H9 (cell line): ENCODE measurements around the gene TPBGL. TPM values are rescaled to one million over a fixed set of nuclear protein-coding genes. Genes with fewer than 3 reads are reported as not detected.

Experiments
- DNase-seq: peaks from one replicate; pipeline ENCODE4 v3.0.0-alpha.2; 2017
- H2AFZ ChIP-seq: one replicate; pipeline ENCODE4 v1.6.1; 2013; ENCODE audit warnings: mild to moderate bottlenecking, low read length, control low read depth, moderate library complexity
- H2AK5ac ChIP-seq: 2 replicates; pipeline ENCODE4 v1.6.1; 2013; ENCODE audit warnings: low read length, control low read depth, mixed read lengths; ENCODE audit not compliant: insufficient read length
- H2BK120ac ChIP-seq: one replicate; pipeline ENCODE4 v1.6.1; 2013; ENCODE audit warnings: low read depth, mild to moderate bottlenecking, low read length, control low read depth, inconsistent platforms; ENCODE audit not compliant: poor library complexity, severe bottlenecking
- H2BK12ac ChIP-seq: 2 replicates; pipeline ENCODE4 v1.6.1; 2013; ENCODE audit warnings: low read length, control low read depth, mixed read lengths, low read depth; ENCODE audit not compliant: insufficient read length
- H2BK15ac ChIP-seq: 2 replicates; pipeline ENCODE4 v1.6.1; 2013; ENCODE audit warnings: low read depth, low read length, control low read depth
- H2BK20ac ChIP-seq: one replicate; pipeline ENCODE4 v1.6.1; 2013; ENCODE audit warnings: low read depth, mild to moderate bottlenecking, low read length, control low read depth, inconsistent platforms; ENCODE audit not compliant: poor library complexity, severe bottlenecking
- H2BK5ac ChIP-seq: 2 replicates; pipeline ENCODE4 v1.6.1; 2013; ENCODE audit warnings: low read length, control low read depth, mixed read lengths; ENCODE audit not compliant: insufficient read length
- H3K14ac ChIP-seq: 2 replicates; pipeline ENCODE4 v1.6.1; 2013; ENCODE audit warnings: low read length, control low read depth; ENCODE audit not compliant: insufficient read depth
- H3K18ac ChIP-seq: 2 replicates; pipeline ENCODE4 v1.6.1; 2013; ENCODE audit warnings: low read depth, mild to moderate bottlenecking, mixed read lengths, low read length, control low read depth; ENCODE audit not compliant: insufficient read length
- H3K23ac ChIP-seq: 2 replicates; pipeline ENCODE4 v1.6.1; 2013; ENCODE audit warnings: low read length, control low read depth, mixed read lengths, low read depth; ENCODE audit not compliant: insufficient read length
- H3K23me2 ChIP-seq: 2 replicates; pipeline ENCODE4 v1.6.1; 2013; ENCODE audit warnings: low read depth, mild to moderate bottlenecking, mixed read lengths, low read length, control low read depth; ENCODE audit not compliant: insufficient read length, poor library complexity, severe bottlenecking
- H3K27ac ChIP-seq: 2 replicates; pipeline ENCODE4 v1.5.1; 2013; ENCODE audit warnings: low read length, control low read depth, mixed read lengths, low read depth; ENCODE audit not compliant: insufficient read length
- H3K27me3 ChIP-seq: 2 replicates; pipeline ENCODE4 v1.6.1; 2013; ENCODE audit warnings: low read length, control low read depth, inconsistent platforms; ENCODE audit not compliant: insufficient read depth
- H3K4ac ChIP-seq: 2 replicates; pipeline ENCODE4 v1.6.1; 2013; ENCODE audit warnings: low read depth, mild to moderate bottlenecking, control low read depth, inconsistent platforms, low read length, moderate library complexity
- H3K4me1 ChIP-seq: 2 replicates; pipeline ENCODE4 v1.6.1; 2013; ENCODE audit warnings: low read length, control low read depth, inconsistent platforms; ENCODE audit not compliant: insufficient read depth
- H3K4me2 ChIP-seq: 2 replicates; pipeline ENCODE4 v1.6.1; 2013; ENCODE audit warnings: low read length, control low read depth, mixed read lengths; ENCODE audit not compliant: insufficient read length, insufficient read depth
- H3K56ac ChIP-seq: 2 replicates; pipeline ENCODE4 v1.6.1; 2013; ENCODE audit warnings: low read depth, mild to moderate bottlenecking, mixed read lengths, low read length, control low read depth; ENCODE audit not compliant: insufficient read length
- H3K79me1 ChIP-seq: 2 replicates; pipeline ENCODE4 v1.6.1; 2013; ENCODE audit warnings: low read depth, mild to moderate bottlenecking, moderate library complexity, low read length, control low read depth, inconsistent platforms; ENCODE audit not compliant: insufficient read depth, poor library complexity, severe bottlenecking
- H3K79me2 ChIP-seq: 2 replicates; pipeline ENCODE4 v1.6.1; 2013; ENCODE audit warnings: low read length, control low read depth, inconsistent platforms; ENCODE audit not compliant: insufficient read depth
- H3K9ac ChIP-seq: 2 replicates; pipeline ENCODE4 v1.6.1; 2013; ENCODE audit warnings: low read length, control low read depth, mixed read lengths; ENCODE audit not compliant: insufficient read length; ENCODE audit errors: extremely low read depth
- H3K9me3 ChIP-seq: one replicate; pipeline ENCODE4 v1.6.1; 2013; ENCODE audit warnings: low read depth, low read length, inconsistent platforms; ENCODE audit not compliant: control insufficient read depth
- H3T11ph ChIP-seq: one replicate; pipeline ENCODE4 v1.6.1; 2013; ENCODE audit warnings: mild to moderate bottlenecking, low read length, control low read depth, inconsistent platforms
- H4K20me1 ChIP-seq: one replicate; pipeline ENCODE4 v1.6.1; 2013; ENCODE audit not compliant: control insufficient read depth, insufficient read length, insufficient read depth
- H4K5ac ChIP-seq: 2 replicates; pipeline ENCODE4 v1.6.1; 2013; ENCODE audit warnings: low read depth, mild to moderate bottlenecking, mixed read lengths, low read length, control low read depth; ENCODE audit not compliant: insufficient read length
- H4K8ac ChIP-seq: replicated peaks from 2 replicates; pipeline ENCODE4 v1.6.1; 2013; ENCODE audit warnings: low read length, control low read depth, mixed read lengths, low read depth; ENCODE audit not compliant: insufficient read length
- H4K91ac ChIP-seq: 2 replicates; pipeline ENCODE4 v1.6.1; 2013; ENCODE audit warnings: low read depth, mild to moderate bottlenecking, moderate library complexity, mixed read lengths, low read length, control low read depth; ENCODE audit not compliant: insufficient read length
- H3K27ac Mint-ChIP-seq, 3 experiments: 2 replicates in 2 of 3; 3 replicates in 1 of 3; pipeline ENCODE4 v1.8.0; 2020 to 2021; ENCODE audit warnings: mixed read lengths in 3 of 3, mild to moderate bottlenecking in 1 of 3, moderate library complexity in 1 of 3
- H3K27me3 Mint-ChIP-seq: 2 replicates; pipeline ENCODE4 v1.8.0; 2021; ENCODE audit warnings: low read depth, mild to moderate bottlenecking, moderate library complexity, mixed read lengths
- H3K36me3 Mint-ChIP-seq, 3 experiments: 2 replicates in 2 of 3; 3 replicates in 1 of 3; pipeline ENCODE4 v1.8.0; 2020 to 2021; ENCODE audit warnings: low read depth in 3 of 3, mixed read lengths in 3 of 3; ENCODE audit not compliant: insufficient read depth in 1 of 3
- H3K4me1 Mint-ChIP-seq, 2 experiments: 2 replicates each; pipeline ENCODE4 v1.8.0; 2020; ENCODE audit warnings: mixed read lengths in 2 of 2
- H3K4me3 Mint-ChIP-seq, 2 experiments: 2 replicates in 1 of 2; 3 replicates in 1 of 2; pipeline ENCODE4 v1.8.0; 2020 to 2021; ENCODE audit warnings: mild to moderate bottlenecking in 2 of 2, mixed read lengths in 2 of 2, moderate library complexity in 1 of 2
- H3K9me3 Mint-ChIP-seq, 2 experiments: 2 replicates in 1 of 2; 3 replicates in 1 of 2; pipeline ENCODE4 v1.8.0; 2020; ENCODE audit warnings: mild to moderate bottlenecking in 2 of 2, mixed read lengths in 2 of 2, moderate library complexity in 1 of 2
- WGBS: extraction: QIAGEN DNeasy Blood & Tissue Kit; methylation state at CpG from one replicate; pipeline ENCODE4 v1.1.7; 2013; ENCODE audit warnings: missing lambda C conversion rate, low lambda C conversion rate, mixed read lengths; ENCODE audit not compliant: insufficient read length; ENCODE audit errors: extremely low coverage; 5-methylcytosine and 5-hydroxymethylcytosine counted together
- total RNA-seq: library from RNA; stranded (reverse); gene quantifications from 2 replicates; pipeline ENCODE4 v1.2.1, GENCODE V29; 2021
- TF ChIP-seq, protein P1 (sequence below): fragments of 200-600 bp; sonication (generic); conservative IDR thresholded peaks from 3 replicates; pipeline ENCODE4 v1.8.0; 2021; ENCODE audit warnings: antibody characterized with exemption, mild to moderate bottlenecking

The TPBGL gene
- total RNA-seq, 1 experiment from 2014 or later, result 0.61 TPM

DNA sequence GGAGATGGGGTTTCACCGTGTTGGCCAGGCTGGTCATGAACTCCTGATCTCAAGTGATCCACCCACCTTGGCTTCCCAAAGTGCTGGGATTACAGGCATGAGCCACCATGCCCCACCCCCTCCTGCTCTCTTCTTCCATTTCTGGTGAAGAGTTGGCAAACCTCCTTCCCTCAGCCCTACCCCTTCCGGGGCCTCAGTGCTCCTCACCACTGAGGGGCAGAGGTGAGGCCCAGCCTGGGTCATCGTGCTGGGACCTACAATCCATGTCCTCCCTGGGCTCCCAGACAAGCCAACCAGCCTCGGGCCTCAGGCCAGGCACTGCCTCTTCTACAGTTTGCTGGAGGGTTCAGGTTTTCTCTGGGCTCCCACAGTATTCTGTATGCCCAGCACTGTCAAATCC is 14.8 kb upstream of the TPBGL start:
- no CpG with 5 or more reads among the region's 4 CpGs for WGBS
- H3K9me3 Mint-ChIP-seq, result no peaks in the 10 kb centered on the region
- Histone ChIP-seq H4K20me1 (no peaks in the 10 kb centered on the region), H3K9ac (no peak overlapping the region), H3K9me3 (no peaks in the 10 kb centered on the region), H3K4me2 (no peak overlapping the region), H4K91ac (no peak overlapping the region), H3K4me1 (no peaks in the 10 kb centered on the region; the same call in 1 of the 2 replicates), H2BK12ac (no peak overlapping the region), H3K4ac (no peak overlapping the region), H2BK20ac (no peak overlapping the region), H3K79me2 (no peaks in the 10 kb centered on the region), H3K23ac (no peak overlapping the region), H3K79me1 (no peaks in the 10 kb centered on the region), H2AK5ac (no peak overlapping the region), H2BK15ac (no peak overlapping the region), H3K27ac (no peak overlapping the region), H3T11ph (no peak overlapping the region), H2AFZ (no peak overlapping the region), H3K56ac (no peak overlapping the region), H2BK120ac (no peak overlapping the region), H3K23me2 (no peaks in the 10 kb centered on the region), H2BK5ac (no peak overlapping the region), H3K18ac (no peak overlapping the region), H3K14ac (no peak overlapping the region), H3K27me3 (no peaks in the 10 kb centered on the region; the same call in 1 of the 2 replicates), H4K8ac (no peak overlapping the region), H4K5ac (no peak overlapping the region)
- no peak overlapping the region for H3K4me3 Mint-ChIP-seq
- DNase-seq, result no peak
- H3K27ac Mint-ChIP-seq, result no peak overlapping the region; a peak in 1 of 7 replicates
- H3K36me3 Mint-ChIP-seq, result no peaks in the 10 kb centered on the region
- TF ChIP-seq, protein P1, sequence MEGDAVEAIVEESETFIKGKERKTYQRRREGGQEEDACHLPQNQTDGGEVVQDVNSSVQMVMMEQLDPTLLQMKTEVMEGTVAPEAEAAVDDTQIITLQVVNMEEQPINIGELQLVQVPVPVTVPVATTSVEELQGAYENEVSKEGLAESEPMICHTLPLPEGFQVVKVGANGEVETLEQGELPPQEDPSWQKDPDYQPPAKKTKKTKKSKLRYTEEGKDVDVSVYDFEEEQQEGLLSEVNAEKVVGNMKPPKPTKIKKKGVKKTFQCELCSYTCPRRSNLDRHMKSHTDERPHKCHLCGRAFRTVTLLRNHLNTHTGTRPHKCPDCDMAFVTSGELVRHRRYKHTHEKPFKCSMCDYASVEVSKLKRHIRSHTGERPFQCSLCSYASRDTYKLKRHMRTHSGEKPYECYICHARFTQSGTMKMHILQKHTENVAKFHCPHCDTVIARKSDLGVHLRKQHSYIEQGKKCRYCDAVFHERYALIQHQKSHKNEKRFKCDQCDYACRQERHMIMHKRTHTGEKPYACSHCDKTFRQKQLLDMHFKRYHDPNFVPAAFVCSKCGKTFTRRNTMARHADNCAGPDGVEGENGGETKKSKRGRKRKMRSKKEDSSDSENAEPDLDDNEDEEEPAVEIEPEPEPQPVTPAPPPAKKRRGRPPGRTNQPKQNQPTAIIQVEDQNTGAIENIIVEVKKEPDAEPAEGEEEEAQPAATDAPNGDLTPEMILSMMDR, result no peak
- H3K27me3 Mint-ChIP-seq, result peaks cover 1% of the 10 kb centered on the region
- H3K4me1 Mint-ChIP-seq, result peaks cover 8 to 10% of the 10 kb centered on the region in 2 experiments; a peak in 3 of 4 replicates
